DOHH2 (cell line): ENCODE measurements around the gene PDGFD.

Experiments
- H3F3A ChIP-seq: fragments of 200-600 bp; sonication (generic), shearing (Covaris generic); 2 replicates; pipeline ENCODE4 v1.6.0; 2016; ENCODE audit warnings: antibody characterized with exemption, mild to moderate bottlenecking; ENCODE audit not compliant: control insufficient read depth, insufficient read depth
- H3K27ac ChIP-seq: fragments of 200-600 bp; sonication (generic); 2 replicates; pipeline ENCODE4 v1.5.1; 2014; ENCODE audit warnings: low read depth, mild to moderate bottlenecking, low read length, moderate library complexity
- H3K27me3 ChIP-seq: fragments of 200-600 bp; sonication (generic); 2 replicates; pipeline ENCODE4 v1.6.1; 2014; ENCODE audit warnings: mild to moderate bottlenecking, low read length, mixed read lengths; ENCODE audit not compliant: control insufficient read depth
- H3K36me3 ChIP-seq: fragments of 200-600 bp; sonication (generic); 2 replicates; pipeline ENCODE4 v1.6.1; 2014; ENCODE audit warnings: mild to moderate bottlenecking, low read length, moderate library complexity, mixed read lengths; ENCODE audit not compliant: control insufficient read depth
- H3K4me1 ChIP-seq: fragments of 200-600 bp; sonication (generic); 2 replicates; pipeline ENCODE4 v1.6.1; 2014; ENCODE audit warnings: mild to moderate bottlenecking, low read length, mixed read lengths; ENCODE audit not compliant: control insufficient read depth
- H3K4me2 ChIP-seq: fragments of 200-600 bp; sonication (generic); 2 replicates; pipeline ENCODE4 v1.6.0; 2014; ENCODE audit warnings: mild to moderate bottlenecking, low read length, moderate library complexity
- H3K4me3 ChIP-seq: fragments of 200-600 bp; sonication (generic); 2 replicates; pipeline ENCODE4 v1.5.1; 2014; ENCODE audit warnings: mild to moderate bottlenecking, low read length, mixed read lengths
- H3K79me2 ChIP-seq: fragments of 200-600 bp; sonication (generic); 2 replicates; pipeline ENCODE4 v1.6.1; 2014; ENCODE audit warnings: mild to moderate bottlenecking, low read length, mixed read lengths; ENCODE audit not compliant: control insufficient read depth
- H3K9me2 ChIP-seq: fragments of 200-600 bp; sonication (generic); replicated peaks from 2 replicates; pipeline ENCODE4 v1.6.1; 2014; ENCODE audit warnings: mild to moderate bottlenecking, low read length, mixed read lengths; ENCODE audit not compliant: control insufficient read depth
- H3K9me3 ChIP-seq: fragments of 200-600 bp; sonication (generic); 2 replicates; pipeline ENCODE4 v1.6.1; 2014; ENCODE audit warnings: antibody characterized with exemption, low read length, mixed read lengths; ENCODE audit not compliant: control insufficient read depth, insufficient read depth
- H4K20me1 ChIP-seq: fragments of 200-600 bp; sonication (generic); 2 replicates; pipeline ENCODE4 v1.6.0; 2014; ENCODE audit warnings: low read depth, mild to moderate bottlenecking, antibody characterized with exemption, low read length, moderate library complexity; ENCODE audit not compliant: control insufficient read depth, insufficient read depth
- EZH2phosphoT487 ChIP-seq: fragments of 200-600 bp; sonication (generic); IDR thresholded peaks from 2 replicates; pipeline ENCODE4 v1.6.1; 2017; ENCODE audit warnings: borderline replicate concordance, mild to moderate bottlenecking, antibody characterized with exemption, low read length, moderate library complexity, mixed read lengths
- TF ChIP-seq, protein P1 (sequence below): fragments of 200-600 bp; sonication (generic); IDR thresholded peaks from one replicate; pipeline ENCODE4 v1.5.1; 2014; ENCODE audit warnings: antibody characterized with exemption, mild to moderate bottlenecking, low read depth, low read length; ENCODE audit not compliant: poor library complexity, severe bottlenecking

The PDGFD gene

DNA sequence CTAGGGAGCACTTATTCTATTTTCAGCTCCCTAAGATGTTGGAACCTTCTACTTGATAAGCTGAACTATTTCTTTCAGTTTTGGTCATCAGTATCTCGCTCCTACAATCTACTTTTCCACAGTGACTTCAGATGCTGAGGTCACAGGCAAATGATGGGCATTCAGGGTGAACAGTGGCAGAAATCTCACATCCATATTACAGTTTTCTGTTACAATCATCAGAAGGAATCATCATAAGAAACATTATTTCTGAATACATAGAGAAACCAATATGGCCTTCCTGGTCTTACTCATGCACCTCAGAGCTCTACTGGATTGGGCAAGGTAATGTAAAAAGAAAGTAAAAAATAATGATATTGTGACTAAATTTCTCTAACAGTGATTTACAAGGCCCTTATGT, 166.9 kb downstream of the PDGFD start:
- Histone ChIP-seq H3K9me3 (no peaks in the 10 kb centered on the region), H3K79me2 (no peaks in the 10 kb centered on the region), H3K27ac (no peak overlapping the region), H3K9me2 (no peaks in the 10 kb centered on the region), H3K4me2 (no peak overlapping the region), H3K36me3 (peaks cover 3% of the 10 kb centered on the region; the same call in 1 of the 2 replicates), H3K4me3 (no peak overlapping the region), H4K20me1 (no peaks in the 10 kb centered on the region), H3K4me1 (no peaks in the 10 kb centered on the region), H3K27me3 (no peaks in the 10 kb centered on the region), H3F3A (no peaks in the 10 kb centered on the region)
- TF ChIP-seq EZH2phosphoT487 = no peak
- TF ChIP-seq, protein P1, sequence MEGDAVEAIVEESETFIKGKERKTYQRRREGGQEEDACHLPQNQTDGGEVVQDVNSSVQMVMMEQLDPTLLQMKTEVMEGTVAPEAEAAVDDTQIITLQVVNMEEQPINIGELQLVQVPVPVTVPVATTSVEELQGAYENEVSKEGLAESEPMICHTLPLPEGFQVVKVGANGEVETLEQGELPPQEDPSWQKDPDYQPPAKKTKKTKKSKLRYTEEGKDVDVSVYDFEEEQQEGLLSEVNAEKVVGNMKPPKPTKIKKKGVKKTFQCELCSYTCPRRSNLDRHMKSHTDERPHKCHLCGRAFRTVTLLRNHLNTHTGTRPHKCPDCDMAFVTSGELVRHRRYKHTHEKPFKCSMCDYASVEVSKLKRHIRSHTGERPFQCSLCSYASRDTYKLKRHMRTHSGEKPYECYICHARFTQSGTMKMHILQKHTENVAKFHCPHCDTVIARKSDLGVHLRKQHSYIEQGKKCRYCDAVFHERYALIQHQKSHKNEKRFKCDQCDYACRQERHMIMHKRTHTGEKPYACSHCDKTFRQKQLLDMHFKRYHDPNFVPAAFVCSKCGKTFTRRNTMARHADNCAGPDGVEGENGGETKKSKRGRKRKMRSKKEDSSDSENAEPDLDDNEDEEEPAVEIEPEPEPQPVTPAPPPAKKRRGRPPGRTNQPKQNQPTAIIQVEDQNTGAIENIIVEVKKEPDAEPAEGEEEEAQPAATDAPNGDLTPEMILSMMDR = no peak

DNA sequence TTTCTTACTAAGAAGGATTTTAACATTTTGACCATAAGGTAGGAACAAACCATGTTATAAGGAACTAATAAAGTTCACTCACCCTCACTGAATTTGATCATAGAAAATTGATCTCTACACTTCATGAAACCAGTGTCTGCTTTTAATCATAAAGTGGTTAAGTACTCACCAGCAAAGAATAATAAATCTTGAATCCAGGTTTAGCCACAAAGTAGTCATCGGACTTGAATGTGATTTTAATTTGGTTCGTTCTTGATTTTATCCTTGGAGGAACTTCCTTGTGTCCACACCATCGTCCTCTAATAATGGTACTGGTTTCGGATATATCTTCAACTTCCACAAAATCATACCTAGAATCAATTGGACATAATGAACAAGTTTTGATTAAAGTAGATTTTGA, 168.1 kb downstream of the PDGFD start:
- Histone ChIP-seq H3K36me3 (peaks cover 3% of the 10 kb centered on the region; the same call in 1 of the 2 replicates), H3K27me3 (no peaks in the 10 kb centered on the region), H3K27ac (no peak overlapping the region), H3K9me2 (no peaks in the 10 kb centered on the region), H3K9me3 (no peaks in the 10 kb centered on the region), H3K4me1 (no peaks in the 10 kb centered on the region), H3K4me3 (no peak overlapping the region), H3K79me2 (no peaks in the 10 kb centered on the region), H4K20me1 (no peaks in the 10 kb centered on the region), H3F3A (no peaks in the 10 kb centered on the region), H3K4me2 (no peak overlapping the region)
- TF ChIP-seq, protein P1 = no peak
- TF ChIP-seq EZH2phosphoT487 = no peak

DNA sequence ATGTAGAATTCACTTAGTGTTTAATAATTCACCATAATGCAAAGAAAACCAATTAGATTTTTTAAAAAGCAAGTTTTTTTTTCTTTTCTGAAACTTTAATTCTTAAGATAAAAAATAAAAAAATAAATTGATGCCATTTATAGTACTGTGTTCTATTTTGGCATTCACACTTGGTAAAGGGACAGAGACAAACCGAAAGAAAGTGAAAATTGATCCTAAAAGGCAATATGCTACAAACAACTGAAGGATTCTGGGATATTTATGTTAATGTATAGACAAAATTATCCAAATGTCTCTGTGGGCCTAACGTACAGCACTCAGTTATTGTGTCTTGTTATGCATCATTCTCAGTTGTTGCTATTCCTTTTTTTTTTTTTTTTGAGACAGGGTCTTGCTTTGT, 169.4 kb downstream of the PDGFD start:
- Histone ChIP-seq H3F3A (no peaks in the 10 kb centered on the region), H3K4me1 (no peaks in the 10 kb centered on the region), H3K27ac (no peak overlapping the region), H3K36me3 (peaks cover 3% of the 10 kb centered on the region; the same call in 1 of the 2 replicates), H3K9me2 (no peaks in the 10 kb centered on the region), H3K9me3 (no peaks in the 10 kb centered on the region), H4K20me1 (no peaks in the 10 kb centered on the region), H3K27me3 (no peaks in the 10 kb centered on the region), H3K4me3 (no peak overlapping the region), H3K4me2 (no peak overlapping the region), H3K79me2 (no peaks in the 10 kb centered on the region)
- TF ChIP-seq, protein P1 = no peak
- TF ChIP-seq EZH2phosphoT487 = no peak

DNA sequence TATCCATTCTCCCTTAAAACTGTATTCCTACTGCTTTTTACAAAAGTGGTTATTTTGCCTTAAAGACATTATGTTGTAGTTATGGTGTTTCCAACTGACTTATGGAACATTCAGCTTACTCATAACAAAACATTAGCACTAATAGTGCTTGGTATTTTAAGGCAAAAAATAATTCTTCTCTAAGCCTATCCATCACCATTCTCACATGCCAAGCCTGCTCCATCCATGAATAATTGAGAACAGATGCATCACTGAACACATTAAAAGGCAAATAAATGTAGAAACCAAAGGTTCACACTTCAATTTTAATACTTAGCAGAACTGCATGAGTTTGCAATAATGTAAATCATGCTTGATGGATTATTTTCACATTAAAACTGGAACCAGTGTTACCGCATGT, 169.9 kb downstream of the PDGFD start:
- Histone ChIP-seq H3K4me2 (no peak overlapping the region), H3K27me3 (no peaks in the 10 kb centered on the region), H3K79me2 (no peaks in the 10 kb centered on the region), H3F3A (no peaks in the 10 kb centered on the region), H3K4me1 (no peaks in the 10 kb centered on the region), H3K27ac (no peak overlapping the region), H3K4me3 (no peak overlapping the region), H4K20me1 (no peaks in the 10 kb centered on the region), H3K9me2 (no peaks in the 10 kb centered on the region), H3K9me3 (no peaks in the 10 kb centered on the region), H3K36me3 (peaks cover 3% of the 10 kb centered on the region; the same call in 1 of the 2 replicates)
- TF ChIP-seq, protein P1 = no peak
- TF ChIP-seq EZH2phosphoT487 = no peak
